GM18951 (cell line): Measurements from ENCODE around the gene TFAM.

Source experiments
- POLR2A ChIP-seq: IDR thresholded peaks from 4 replicates; pipeline ENCODE4 v1.6.1; 2011; ENCODE audit warnings: mild to moderate bottlenecking; ENCODE audit not compliant: insufficient read length, insufficient read depth; ENCODE audit errors: extremely low read depth
- in situ Hi-C: fragments of 300-500 bp; cut with MboI; formaldehyde crosslinking; loops from one replicate; pipeline ENCODE4 v1.12.0; 2022; ENCODE audit warnings: low sequenced_read_pairs, mixed read lengths, inconsistent platforms; ENCODE audit not compliant: unreplicated experiment

TFAM gene

DNA sequence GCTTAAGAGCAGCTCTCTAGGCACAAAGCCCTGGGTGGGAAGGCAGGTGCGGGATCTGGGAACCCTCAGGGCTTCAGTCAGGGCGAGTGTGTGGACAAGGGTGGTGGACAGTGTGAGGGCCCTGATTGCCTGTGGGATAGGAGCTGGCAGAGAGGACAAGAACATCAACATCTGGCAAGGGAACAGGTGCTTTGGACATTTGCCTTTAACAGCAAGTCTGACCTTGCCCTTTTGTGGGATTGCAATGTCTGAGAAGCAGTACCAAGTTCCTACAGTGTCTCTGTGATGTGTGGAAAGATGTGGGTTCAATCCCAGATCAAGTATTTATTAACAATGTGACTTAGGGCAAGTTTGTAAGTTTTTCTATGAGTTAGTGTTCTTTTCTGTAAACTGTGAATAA, 46.7 kb downstream of the TFAM start:
- TF ChIP-seq POLR2A: no peak
- in situ Hi-C loops: no loop called here

DNA sequence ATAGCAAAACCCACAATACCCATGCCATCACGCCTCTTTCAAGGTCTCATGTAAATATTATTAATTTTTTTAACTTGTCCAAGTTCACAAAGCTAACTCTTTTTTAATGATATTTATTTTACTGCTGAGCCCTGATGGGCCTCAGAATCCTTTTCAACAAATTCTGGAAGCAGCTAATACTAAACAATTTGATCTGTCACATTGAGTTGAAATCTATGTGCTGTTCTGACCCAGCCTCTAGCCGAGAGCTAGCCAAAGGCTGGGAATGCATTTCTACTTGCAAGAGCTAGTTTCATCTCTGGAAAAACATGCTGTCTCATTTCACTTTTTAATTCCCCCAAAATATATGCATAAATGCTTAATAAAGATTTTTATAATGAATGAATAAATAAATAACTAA, 47.9 kb downstream of the TFAM start:
- in situ Hi-C loops: no loop called here
- no peak for TF ChIP-seq POLR2A

DNA sequence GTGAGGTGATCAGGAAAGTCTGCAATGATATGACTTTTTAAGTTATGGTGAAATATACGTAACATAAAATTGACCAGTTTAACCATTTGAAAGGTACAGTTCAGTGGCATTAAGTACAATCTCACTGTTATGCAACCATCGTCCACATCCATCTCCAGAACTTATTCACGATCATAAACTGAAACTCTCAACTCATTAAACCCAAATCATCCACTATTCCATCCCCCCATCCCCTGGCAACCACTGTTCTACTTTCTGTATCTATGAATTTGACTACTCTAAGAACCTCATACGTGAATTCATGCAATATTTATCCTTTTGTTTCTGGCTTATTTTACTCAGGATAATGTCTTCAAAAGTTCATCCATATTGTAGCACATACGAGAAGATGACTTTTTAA, 48.4 kb downstream of the TFAM start:
- in situ Hi-C loops: no loop called here
- TF ChIP-seq POLR2A: no peak

DNA sequence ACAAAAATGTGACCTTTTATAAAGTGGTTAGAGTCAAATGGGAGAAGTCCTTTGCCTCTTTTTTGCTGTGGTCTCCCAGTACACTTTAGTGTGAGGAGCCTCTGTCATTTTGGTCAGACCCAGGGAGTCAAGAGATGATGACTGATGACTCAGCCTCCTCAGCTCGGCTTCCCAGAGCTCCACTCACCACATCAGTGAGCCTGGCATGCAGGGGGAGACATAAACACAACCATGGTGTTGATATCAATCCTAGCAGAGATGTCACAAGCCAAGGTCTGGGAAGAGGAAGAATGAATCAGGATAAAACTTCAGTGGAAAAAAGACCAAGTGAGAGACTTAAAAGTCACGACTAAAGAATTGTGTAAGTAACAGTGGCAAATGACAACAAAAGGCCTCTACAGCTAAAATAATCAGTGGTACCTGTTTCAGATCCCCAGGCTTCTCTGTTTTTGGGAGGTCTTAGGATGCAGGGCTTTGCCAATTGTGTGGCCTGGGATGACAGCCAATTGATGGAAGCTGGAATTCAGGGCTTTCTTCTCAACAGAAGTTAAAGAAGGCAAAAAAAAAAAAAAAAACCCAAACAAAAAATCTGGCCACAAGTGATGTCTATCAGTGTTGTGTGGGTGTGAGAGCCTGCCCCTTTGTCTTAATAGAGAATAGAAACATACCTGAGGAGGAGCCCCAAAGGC, 50.2 kb downstream of the TFAM start:
- TF ChIP-seq POLR2A: no peak
- in situ Hi-C loops: no loop called here

DNA sequence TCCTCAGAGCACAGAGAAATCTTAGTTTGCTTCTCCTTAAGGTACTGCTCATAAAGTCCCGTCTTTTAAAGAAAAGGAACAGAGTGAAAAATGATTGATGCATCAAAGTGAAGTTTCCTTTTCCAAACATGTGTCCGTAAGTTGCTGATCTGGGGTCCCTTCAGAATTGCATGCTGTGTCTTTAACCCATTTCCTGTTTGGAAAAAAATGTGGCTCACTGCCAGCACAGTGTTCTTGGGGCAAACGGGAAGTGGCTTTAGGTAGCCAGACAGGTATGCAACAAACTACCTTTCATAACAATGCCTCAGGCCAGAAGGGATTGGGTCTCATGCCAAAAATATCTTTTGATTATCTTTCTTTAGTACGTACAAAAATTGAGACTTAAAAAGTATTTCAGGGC, 50.9 kb downstream of the TFAM start:
- no peak for TF ChIP-seq POLR2A
- in situ Hi-C loops: no loop called here

DNA sequence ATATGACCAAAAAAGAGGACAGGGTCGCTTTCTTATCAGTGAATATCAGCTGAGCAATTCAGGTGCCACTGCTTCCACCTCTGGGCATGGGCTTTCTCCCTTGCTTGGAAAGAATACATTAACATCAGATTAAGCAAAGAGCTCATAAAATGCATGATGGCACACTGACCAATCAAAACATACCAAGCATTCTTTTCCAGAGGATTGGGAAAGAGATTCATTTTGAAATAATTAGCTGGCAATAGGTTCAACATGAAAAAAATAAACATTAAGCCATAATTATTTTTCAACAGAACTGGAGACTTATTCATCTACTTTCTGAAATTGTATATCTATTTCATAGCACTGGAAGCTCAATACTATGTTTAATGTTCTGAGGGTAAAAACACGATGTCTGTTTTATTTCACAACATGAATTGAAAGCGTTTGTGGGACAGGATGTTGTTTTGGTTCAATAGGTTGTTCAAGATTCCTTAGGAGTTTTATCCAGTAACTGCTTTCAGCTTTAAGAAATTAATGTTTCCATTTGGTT, 53.2 kb downstream of the TFAM start:
- no peak for TF ChIP-seq POLR2A
- in situ Hi-C loops: no loop called here

DNA sequence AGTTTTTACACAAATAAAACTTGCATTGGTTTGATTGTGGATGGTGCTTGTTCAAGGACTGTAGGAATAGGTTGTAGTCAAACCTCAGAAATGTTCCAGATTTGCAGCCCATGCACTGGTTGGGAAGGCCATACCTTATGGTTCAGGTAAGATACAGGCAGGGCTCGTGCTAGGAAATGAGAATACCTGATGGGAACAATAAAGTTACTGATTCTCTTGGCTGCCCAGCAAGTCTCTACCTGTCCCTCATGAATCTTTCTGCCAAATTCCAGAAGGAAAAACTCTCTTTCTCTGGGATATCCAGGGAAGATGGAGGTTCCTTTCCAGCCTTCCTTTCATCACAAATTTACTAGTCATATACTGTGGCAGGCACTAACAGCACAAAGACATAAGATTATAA, 53.8 kb downstream of the TFAM start:
- in situ Hi-C loops: no loop called here
- TF ChIP-seq POLR2A: no peak

DNA sequence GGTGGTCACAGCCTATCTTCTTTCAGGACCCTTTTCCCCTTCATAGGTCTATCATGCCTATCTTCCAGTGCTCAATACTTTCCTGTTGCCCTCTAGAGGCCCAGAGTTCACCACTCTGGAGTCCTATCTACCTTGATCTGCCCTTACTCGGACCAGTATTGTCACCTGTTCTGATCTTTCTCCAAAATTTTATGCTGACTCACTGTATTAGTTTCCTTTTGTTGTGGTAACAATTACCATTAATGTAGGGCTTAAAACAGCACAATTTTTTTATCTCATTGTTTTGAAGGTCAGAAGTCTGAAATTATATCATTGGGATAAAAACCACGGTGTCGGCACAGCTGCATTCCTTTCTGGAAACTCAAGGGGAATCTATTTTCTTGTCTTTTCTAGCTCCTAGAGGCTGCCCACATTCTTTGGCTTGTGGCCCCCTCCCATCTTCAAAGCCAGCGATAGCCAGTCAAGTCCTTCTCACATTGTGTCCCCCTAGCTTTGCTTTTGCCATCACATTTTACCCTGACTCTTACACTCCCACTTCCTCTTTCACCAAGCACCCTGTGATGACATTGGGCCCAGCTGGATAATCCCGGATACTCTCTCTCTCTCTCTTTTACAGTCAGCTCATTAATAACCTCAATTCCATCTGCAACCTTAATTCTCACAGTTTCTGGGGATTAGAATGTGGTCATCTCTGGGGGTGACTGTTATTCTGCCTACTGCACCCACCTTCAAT, 54.6 kb downstream of the TFAM start:
- no peak for TF ChIP-seq POLR2A
- in situ Hi-C loops: no loop called here

DNA sequence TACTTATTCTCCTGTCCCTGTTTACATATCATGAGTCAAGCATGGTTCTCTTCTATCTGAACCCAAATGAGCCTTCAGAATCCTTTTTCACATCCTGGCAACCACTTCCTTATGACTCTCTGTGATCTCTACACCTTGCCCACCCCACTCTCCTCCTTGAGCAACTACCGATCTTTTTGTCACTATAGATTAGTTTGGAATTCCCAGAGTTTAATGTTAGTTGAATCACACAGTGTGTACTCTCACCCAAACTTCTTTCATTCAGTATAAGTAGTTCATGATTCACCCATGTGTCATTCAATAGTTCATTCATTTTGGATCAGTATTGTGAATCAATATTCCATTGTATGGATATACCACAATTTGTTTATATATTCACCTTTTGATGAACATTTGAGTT, 55.3 kb downstream of the TFAM start:
- TF ChIP-seq POLR2A: no peak
- in situ Hi-C loops: no loop called here

DNA sequence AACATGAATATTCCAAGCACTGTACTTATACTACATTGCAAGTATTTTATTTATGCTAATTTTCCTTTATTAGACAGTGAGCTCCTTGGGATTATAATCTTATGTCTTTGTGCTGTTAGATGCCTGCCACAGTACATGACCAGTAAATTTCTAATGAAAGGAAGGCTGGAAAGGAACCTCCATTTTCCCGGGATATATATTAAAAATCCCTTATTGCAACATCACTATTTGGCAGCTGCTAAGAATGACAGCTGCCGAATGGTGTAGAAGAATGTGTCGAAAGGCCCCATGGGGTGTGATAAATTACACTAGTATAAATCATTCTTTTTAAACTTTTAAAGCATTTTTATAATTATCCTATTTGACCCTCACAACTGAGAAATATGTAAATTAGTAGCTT, 59.1 kb downstream of the TFAM start:
- in situ Hi-C loops: no loop called here
- TF ChIP-seq POLR2A: no peak

DNA sequence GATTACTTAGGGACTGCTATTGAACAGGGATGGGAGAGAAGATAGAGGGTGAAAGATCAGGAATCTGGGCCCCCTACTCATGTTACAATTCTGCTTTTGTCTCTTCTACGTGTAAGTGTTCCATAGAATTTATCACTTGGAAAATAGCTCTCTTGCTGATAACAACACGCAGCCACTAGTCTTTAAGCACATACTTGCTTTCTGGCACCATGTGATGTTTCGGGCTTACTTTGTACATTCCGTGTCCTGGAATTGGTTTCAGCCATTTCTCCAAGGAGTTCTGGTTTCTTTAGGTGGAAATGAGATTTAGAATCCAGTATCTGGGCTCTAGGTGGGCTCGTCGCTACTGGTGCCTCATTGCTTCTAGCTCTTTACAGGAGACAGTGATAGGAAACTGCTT, 59.7 kb downstream of the TFAM start:
- in situ Hi-C loops: no loop called here
- TF ChIP-seq POLR2A: no peak

DNA sequence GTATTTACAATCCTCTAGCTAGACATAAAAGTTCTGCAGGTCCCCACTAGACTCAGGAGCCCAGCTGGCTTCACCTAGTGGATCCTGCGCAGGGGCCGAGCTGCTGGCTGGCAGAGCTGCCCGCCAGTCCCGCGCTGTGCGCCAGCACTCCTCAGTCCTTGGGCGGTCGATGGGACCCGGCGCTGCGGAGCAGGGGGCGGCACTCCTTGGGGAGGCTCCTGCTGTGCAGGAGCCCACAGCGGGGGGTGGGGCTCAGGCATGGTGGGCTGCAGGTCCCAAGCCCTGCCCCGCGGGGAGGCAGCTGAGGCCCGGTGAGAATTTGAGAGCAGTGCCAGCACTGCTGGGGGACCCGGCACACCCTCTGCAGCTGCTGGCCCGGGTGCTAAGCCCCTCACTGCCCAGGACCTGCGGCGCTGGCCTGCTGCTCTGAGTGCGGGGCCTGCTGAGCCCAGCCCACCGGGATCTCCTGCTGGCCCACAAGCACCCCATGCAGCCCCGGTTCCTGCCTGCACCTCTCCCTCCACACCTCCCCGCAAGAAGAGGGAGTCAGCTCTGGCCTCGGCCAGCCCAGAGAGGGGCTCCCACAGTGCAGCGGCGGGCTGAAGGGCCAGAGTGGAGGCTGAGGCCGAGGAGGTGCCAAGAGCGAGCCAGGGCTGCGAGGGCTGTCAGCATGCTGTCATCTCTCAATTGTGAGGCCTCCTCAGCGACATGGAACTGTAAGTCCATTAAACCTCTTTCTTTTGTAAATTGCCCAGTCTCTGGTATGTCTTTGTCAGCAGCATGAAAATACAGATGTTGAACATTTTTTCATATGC, 63.1 kb downstream of the TFAM start:
- in situ Hi-C loops: no loop called here
- no peak for TF ChIP-seq POLR2A
